A673 (cell line): Measurements from ENCODE around the gene FLT4. TPM values are rescaled to one million over a fixed set of nuclear protein-coding genes. Genes with fewer than 3 reads are reported as not detected.
A peak's percentile ranks its signal among the peaks of the same experiment; 100 is the strongest.

Experiments used
- BruUV-seq: library from RNA; stranded (reverse); fragments of 400-500 nt; replicated peaks from 2 replicates; lab custom pipeline; 2021; lab: Mats Ljungman, UMichigan
- CTCF ChIA-PET: fragments of 300-600 bp; sonication (Branson Sonifier 250); formaldehyde crosslinking; loops from one replicate; lab custom pipeline; 2022; ENCODE audit warnings: antibody characterized with exemption; lab: Charles Lee
- POLR2A ChIA-PET: fragments of 300-600 bp; sonication (Branson Sonifier 250); formaldehyde crosslinking; loops from one replicate; lab custom pipeline; 2022; ENCODE audit warnings: antibody characterized with exemption; ENCODE audit not compliant: low non-redundant PET; lab: Charles Lee
- DNase-seq: peaks from one replicate; pipeline ENCODE4 v3.0.0-alpha.2; 2015; ENCODE audit warnings: low spot score
- H3K27ac ChIP-seq: fragments of 200-600 bp; sonication (generic); 2 replicates; pipeline ENCODE4 v1.5.1; 2016; ENCODE audit warnings: mixed run types, low read depth, mild to moderate bottlenecking, mixed read lengths, antibody characterized with exemption, low read length; ENCODE audit not compliant: poor library complexity, severe bottlenecking
- H3K27me3 ChIP-seq: fragments of 200-600 bp; sonication (generic); replicated peaks from 2 replicates; pipeline ENCODE4 v1.6.1; 2017; ENCODE audit warnings: mixed run types, low read depth, mild to moderate bottlenecking, mixed read lengths, antibody characterized with exemption, low read length; ENCODE audit not compliant: insufficient read depth, poor library complexity
- H3K36me3 ChIP-seq: fragments of 200-600 bp; sonication (generic); 2 replicates; pipeline ENCODE4 v1.6.1; 2016; ENCODE audit warnings: mixed run types, mild to moderate bottlenecking, mixed read lengths, antibody characterized with exemption, low read length; ENCODE audit not compliant: insufficient read depth, poor library complexity, severe bottlenecking
- H3K4me1 ChIP-seq: fragments of 200-600 bp; sonication (generic); 2 replicates; pipeline ENCODE4 v1.6.1; 2017; ENCODE audit warnings: mixed run types, mild to moderate bottlenecking, mixed read lengths, antibody characterized with exemption, low read length; ENCODE audit not compliant: insufficient read depth, poor library complexity, severe bottlenecking
- H3K4me3 ChIP-seq: fragments of 200-600 bp; sonication (generic); 2 replicates; pipeline ENCODE4 v1.5.1; 2016; ENCODE audit warnings: low read depth, mixed run types, mild to moderate bottlenecking, mixed read lengths, low read length; ENCODE audit not compliant: poor library complexity, severe bottlenecking
- H3K9me3 ChIP-seq: fragments of 200-600 bp; sonication (generic); 2 replicates; pipeline ENCODE4 v1.6.1; 2016; ENCODE audit warnings: mixed run types, low read depth, mild to moderate bottlenecking, mixed read lengths, antibody characterized with exemption, low read length; ENCODE audit not compliant: poor library complexity, severe bottlenecking
- CTCF ChIP-seq: fragments of 300-800, 200-600 bp; sonication (generic); conservative IDR thresholded peaks from 2 replicates; pipeline ENCODE4 v1.5.1; 2017; ENCODE audit warnings: low read depth, mild to moderate bottlenecking, antibody characterized with exemption, low read length, moderate library complexity, mixed read lengths
- EZH2 ChIP-seq: fragments of 200-600 bp; sonication (generic); IDR thresholded peaks from 2 replicates; pipeline ENCODE4 v1.6.1; 2017; ENCODE audit warnings: borderline replicate concordance, low read depth, mild to moderate bottlenecking, mixed read lengths, antibody characterized with exemption, low read length; ENCODE audit not compliant: poor library complexity, severe bottlenecking
- intact Hi-C: fragments of 100-400 bp; cut with micrococcal nuclease; formaldehyde crosslinking; loops from one replicate; pipeline ENCODE4 v1.10.0; 2022; ENCODE audit not compliant: unreplicated experiment
- total RNA-seq: library from RNA; stranded (reverse); gene quantifications from 2 replicates; pipeline ENCODE4 v1.2.3, GENCODE V29; 2021

The FLT4 gene
- total RNA-seq, 1 experiment from 2014 or later, result 8.6 TPM

- Histone ChIP-seq H3K27ac (no peak overlapping the region), H3K36me3 (no peaks in the 10 kb centered on the region), H3K27me3 (peaks cover 36% of the 10 kb centered on the region), H3K4me3 (no peak overlapping the region), H3K4me1 (no peaks in the 10 kb centered on the region), H3K9me3 (no peaks in the 10 kb centered on the region)
- ChIA-PET CTCF (no interaction called here), POLR2A (no interaction called here)
- intact Hi-C loops, result no loop called here
- TF ChIP-seq CTCF, result no peak
- no peak for TF ChIP-seq EZH2
- no peak for DNase-seq
- BruUV-seq, result no TSS peak
Observed at GRCh38 chr5:180593446-180594206, 55.8 kb downstream of the FLT4 start.

- no peaks in the 10 kb centered on the region for H3K9me3 ChIP-seq
- CTCF ChIA-PET, result no interaction called here
- H3K4me3 ChIP-seq, result no peak overlapping the region
- POLR2A ChIA-PET, result no interaction called here
- DNase-seq, result no peak
- TF ChIP-seq CTCF (no peak), EZH2 (no peak)
- H3K4me1 ChIP-seq, result no peaks in the 10 kb centered on the region
- no peaks in the 10 kb centered on the region for H3K36me3 ChIP-seq
- intact Hi-C loops, result no loop called here
- peaks cover 42% of the 10 kb centered on the region for H3K27me3 ChIP-seq
- BruUV-seq, result no TSS peak
- H3K27ac ChIP-seq, result no peak overlapping the region
Observed at GRCh38 chr5:180592176-180592575, 57.2 kb downstream of the FLT4 start.

- no TSS peak for BruUV-seq
- Histone ChIP-seq H3K27ac (no peak within 1 kb of the TSS), H3K4me1 (no peaks in the 10 kb centered on the region), H3K36me3 (no peaks in the 10 kb centered on the region), H3K9me3 (no peaks in the 10 kb centered on the region), H3K4me3 (peak within 1 kb of the TSS; percentile 31), H3K27me3 (peaks cover 42% of the 10 kb centered on the region)
- POLR2A ChIA-PET, result no interaction called here
- CTCF ChIA-PET, result no interaction called here
- no peak for DNase-seq
- TF ChIP-seq CTCF, result no peak
- no peak for TF ChIP-seq EZH2
- intact Hi-C loops, result no loop called here
Observed at GRCh38 chr5:180591311-180591887, 58.0 kb downstream of the FLT4 start, which contains the start of gene SCGB3A1. SCGB3A1 (minus strand) TSS chr5:180591499; CDS start chr5:180591462, 37 bp downstream.
